HUES64 (cell line): ENCODE data around the gene RSPRY1.

Experiments
- H3K27ac ChIP-seq: 2 replicates; pipeline ENCODE4 v1.7.0; 2013; ENCODE audit warnings: low read depth, low read length, inconsistent platforms
- H3K27me3 ChIP-seq: 2 replicates; pipeline ENCODE4 v1.6.1; 2013; ENCODE audit warnings: mild to moderate bottlenecking, low read length; ENCODE audit not compliant: insufficient read depth
- H3K36me3 ChIP-seq: 2 replicates; pipeline ENCODE4 v1.6.1; 2013; ENCODE audit warnings: mild to moderate bottlenecking, low read length; ENCODE audit not compliant: insufficient read depth
- H3K4me1 ChIP-seq: 2 replicates; pipeline ENCODE4 v1.6.1; 2013; ENCODE audit warnings: mild to moderate bottlenecking, low read length, moderate library complexity; ENCODE audit not compliant: insufficient read depth
- H3K4me3 ChIP-seq: 2 replicates; pipeline ENCODE4 v1.5.1; 2013; ENCODE audit warnings: mild to moderate bottlenecking, low read length, moderate library complexity
- H3K9ac ChIP-seq: 2 replicates; pipeline ENCODE4 v1.6.1; 2013; ENCODE audit warnings: mild to moderate bottlenecking, low read depth, low read length
- H3K9me3 ChIP-seq: 2 replicates; pipeline ENCODE4 v1.6.1; 2013; ENCODE audit warnings: low read depth, low read length; ENCODE audit not compliant: insufficient read depth
- WGBS: fragments of 150-250, 120-280 bp; methylation state at CpG from one replicate; pipeline ENCODE4 v1.1.7; 2013; ENCODE audit warnings: missing lambda C conversion rate; 5-methylcytosine and 5-hydroxymethylcytosine counted together

The RSPRY1 gene

DNA sequence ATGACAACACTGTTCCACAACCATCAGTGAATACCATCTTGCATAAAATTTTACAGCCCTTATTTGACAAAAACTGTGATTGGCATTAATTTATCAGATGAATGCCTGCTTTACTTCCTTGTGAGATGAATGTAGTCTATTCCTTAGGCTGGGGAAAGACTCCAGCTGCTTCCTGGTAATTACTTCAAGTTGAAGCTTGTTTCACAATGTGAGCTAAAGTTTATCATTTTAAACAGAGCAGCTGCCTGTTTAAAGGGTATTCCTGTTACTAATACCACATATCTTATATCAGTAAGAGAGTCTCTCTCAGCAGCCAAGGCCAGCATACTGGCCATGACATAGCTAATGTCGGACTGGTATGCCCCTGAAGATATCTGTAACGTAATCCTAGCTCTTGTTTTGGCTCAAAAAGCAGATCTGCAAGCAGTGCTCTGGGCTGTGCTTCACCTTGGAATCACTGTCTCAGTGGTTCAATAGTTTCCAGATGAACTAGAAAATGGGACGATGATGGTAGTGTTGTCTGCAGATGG, 45.8 kb downstream of the RSPRY1 start:
- Histone ChIP-seq H3K36me3 (peaks cover 97% of the 10 kb centered on the region), H3K9me3 (no peaks in the 10 kb centered on the region), H3K27ac (no peak overlapping the region), H3K27me3 (no peaks in the 10 kb centered on the region), H3K9ac (no peak overlapping the region), H3K4me1 (no peaks in the 10 kb centered on the region; the same call in 1 of the 2 replicates), H3K4me3 (no peak overlapping the region)
- 92% methylated on average over 3 of the region's 3 CpGs for WGBS

DNA sequence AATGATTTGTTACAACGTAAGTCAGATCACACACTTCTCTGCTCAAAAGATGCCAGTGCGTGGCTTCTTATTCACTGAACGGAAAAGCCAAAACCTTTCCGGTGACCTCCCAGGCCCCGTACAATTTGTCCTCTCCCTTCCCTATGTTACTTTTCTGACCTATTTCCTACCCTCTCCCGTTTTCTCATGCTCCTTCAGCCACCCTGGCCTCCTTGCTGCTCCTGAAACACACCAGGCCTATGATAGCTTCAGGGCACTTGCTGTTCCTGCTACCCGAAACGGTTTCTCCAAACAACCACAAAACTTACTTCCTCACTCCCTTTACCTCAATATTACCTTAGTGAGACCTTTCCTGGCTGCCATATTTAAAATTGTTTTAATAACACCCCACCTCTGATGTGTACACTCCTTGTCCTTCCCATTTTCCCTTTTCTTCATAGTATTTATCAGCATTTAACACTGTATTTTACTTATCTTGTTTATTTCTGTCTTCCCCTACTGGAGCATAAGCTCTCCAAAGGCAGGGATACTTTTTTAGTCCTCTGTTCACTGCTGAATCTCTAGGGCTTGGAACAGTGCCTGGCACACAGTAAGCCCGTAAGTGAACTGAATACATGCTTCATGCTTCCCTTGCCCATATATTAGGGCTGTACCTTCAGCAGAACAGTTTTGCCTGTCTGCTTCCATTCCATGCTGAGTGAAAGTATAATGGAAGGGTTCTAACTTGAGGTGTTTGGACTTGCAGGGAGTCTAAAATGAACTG, 48.0 kb downstream of the RSPRY1 start:
- Histone ChIP-seq H3K27me3 (no peaks in the 10 kb centered on the region), H3K27ac (no peak overlapping the region), H3K36me3 (peaks cover 92% of the 10 kb centered on the region), H3K4me1 (no peaks in the 10 kb centered on the region; the same call in 1 of the 2 replicates), H3K4me3 (no peak overlapping the region), H3K9me3 (no peaks in the 10 kb centered on the region), H3K9ac (no peak overlapping the region)
- 94% methylated on average over 9 of the region's 9 CpGs for WGBS

DNA sequence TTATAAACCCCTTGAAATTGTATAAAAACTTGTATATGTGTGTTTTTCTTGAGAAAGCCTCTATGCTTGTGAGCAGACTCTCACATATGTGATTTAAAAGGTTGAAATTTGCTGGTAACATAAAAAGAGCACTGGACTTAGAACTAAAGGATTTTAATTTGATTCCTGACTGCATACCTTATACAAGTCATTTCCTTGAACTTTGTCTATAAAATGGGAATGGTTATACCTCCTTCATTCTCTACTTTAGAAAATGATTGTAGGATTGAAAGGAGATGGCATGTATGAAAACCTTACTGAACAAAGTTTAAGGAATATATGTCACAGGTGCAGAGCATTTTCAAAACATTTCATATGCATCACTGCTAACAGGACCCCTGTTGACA, 48.6 kb downstream of the RSPRY1 start:
- no peak overlapping the region for H3K27ac ChIP-seq
- H3K4me1 ChIP-seq, result no peaks in the 10 kb centered on the region; the same call in 1 of the 2 replicates
- no peaks in the 10 kb centered on the region for H3K27me3 ChIP-seq
- H3K9ac ChIP-seq, result no peak overlapping the region
- no peaks in the 10 kb centered on the region for H3K9me3 ChIP-seq
- peaks cover 95% of the 10 kb centered on the region for H3K36me3 ChIP-seq
- H3K4me3 ChIP-seq, result no peak overlapping the region

DNA sequence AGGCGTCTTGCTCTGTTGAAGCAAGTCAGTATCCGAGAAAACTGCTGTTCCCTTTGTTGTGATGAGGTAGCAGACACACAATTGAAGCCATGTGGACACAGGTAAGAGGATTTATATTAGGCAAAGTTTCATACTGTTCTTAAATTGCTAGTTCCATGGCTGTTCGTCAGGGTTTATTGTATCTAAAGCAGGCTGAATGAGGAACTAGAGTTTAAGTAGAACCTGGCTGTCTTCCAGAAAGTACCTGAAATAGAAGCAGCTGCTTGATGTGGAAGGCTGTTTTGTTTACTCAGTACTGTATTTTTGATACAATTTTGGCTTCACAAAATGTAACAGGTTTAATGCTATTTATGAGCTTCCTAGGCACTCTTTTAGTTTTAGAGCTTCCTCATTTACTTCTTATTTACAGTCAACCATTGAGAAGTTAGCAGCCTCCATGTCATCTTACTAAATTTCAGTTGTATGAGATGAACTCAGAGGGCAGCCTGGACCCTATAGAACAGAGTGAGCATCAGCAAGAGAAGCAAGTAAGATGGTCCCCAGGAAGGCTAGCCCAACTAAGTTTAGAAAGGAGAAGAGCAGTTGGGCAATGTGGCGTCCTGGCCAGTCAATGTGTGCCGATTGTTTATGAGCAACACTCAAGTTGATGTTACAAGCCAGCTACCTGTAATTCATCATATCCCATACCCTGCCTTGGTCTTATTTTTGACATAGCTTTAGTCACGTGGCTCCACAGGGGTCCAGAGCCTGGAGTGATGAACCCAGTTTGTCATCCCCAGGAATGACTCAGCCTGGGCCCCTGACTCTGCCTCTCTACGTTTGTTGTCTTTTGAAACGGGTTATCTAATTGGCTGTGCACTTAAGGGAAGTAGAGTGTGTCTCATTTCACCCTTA, 49.2 kb downstream of the RSPRY1 start:
- H3K9ac ChIP-seq, result no peak overlapping the region
- WGBS, result 87% methylated on average over 7 of the region's 8 CpGs
- no peaks in the 10 kb centered on the region for H3K27me3 ChIP-seq
- peaks cover 94% of the 10 kb centered on the region for H3K36me3 ChIP-seq
- no peak overlapping the region for H3K4me3 ChIP-seq
- H3K9me3 ChIP-seq, result no peaks in the 10 kb centered on the region
- H3K27ac ChIP-seq, result no peak overlapping the region
- no peaks in the 10 kb centered on the region; the same call in 1 of the 2 replicates for H3K4me1 ChIP-seq

DNA sequence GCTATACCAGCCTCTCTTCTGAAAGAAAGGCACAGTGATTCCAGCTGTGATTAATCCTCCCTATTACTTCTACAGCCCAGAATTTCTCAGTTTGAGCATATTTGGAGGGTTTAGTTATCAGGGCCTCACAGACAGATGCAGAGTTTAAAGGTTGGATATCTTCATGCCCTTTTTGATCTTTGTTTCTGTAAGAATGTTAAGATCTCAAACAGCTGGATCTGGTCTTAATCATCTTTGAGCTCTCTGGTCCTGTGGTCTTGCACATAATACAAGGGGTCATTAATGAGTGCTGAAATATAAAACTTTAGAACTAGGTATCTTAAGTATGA, 49.9 kb downstream of the RSPRY1 start:
- H3K36me3 ChIP-seq, result peaks cover 89% of the 10 kb centered on the region
- no peaks in the 10 kb centered on the region; the same call in 1 of the 2 replicates for H3K4me1 ChIP-seq
- H3K27ac ChIP-seq, result no peak overlapping the region
- no peak overlapping the region for H3K4me3 ChIP-seq
- no peak overlapping the region for H3K9ac ChIP-seq
- no peaks in the 10 kb centered on the region for H3K9me3 ChIP-seq
- no peaks in the 10 kb centered on the region for H3K27me3 ChIP-seq

DNA sequence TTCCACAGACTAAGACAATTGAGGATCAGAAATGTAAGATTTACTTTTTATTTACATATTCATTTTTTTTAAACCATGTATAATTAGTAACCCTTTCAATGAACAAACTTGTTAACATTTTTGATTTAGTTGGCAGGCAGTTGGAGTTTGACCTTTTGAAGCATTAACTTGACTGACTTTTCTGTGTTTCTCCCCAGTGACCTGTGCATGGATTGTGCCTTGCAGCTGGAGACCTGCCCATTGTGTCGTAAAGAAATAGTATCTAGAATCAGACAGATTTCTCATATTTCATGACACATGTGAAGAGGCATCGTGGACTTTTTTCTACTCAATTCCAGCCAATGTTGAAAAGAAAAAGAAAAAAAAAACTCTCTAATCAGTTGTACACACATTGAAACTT, 52.6 kb downstream of the RSPRY1 start:
- no peak overlapping the region for H3K27ac ChIP-seq
- WGBS, result 97% methylated on average over 2 of the region's 2 CpGs
- no peaks in the 10 kb centered on the region for H3K27me3 ChIP-seq
- H3K4me1 ChIP-seq, result no peaks in the 10 kb centered on the region; the same call in 1 of the 2 replicates
- H3K9ac ChIP-seq, result no peak overlapping the region
- peaks cover 62% of the 10 kb centered on the region for H3K36me3 ChIP-seq
- H3K4me3 ChIP-seq, result no peak overlapping the region
- H3K9me3 ChIP-seq, result no peaks in the 10 kb centered on the region

DNA sequence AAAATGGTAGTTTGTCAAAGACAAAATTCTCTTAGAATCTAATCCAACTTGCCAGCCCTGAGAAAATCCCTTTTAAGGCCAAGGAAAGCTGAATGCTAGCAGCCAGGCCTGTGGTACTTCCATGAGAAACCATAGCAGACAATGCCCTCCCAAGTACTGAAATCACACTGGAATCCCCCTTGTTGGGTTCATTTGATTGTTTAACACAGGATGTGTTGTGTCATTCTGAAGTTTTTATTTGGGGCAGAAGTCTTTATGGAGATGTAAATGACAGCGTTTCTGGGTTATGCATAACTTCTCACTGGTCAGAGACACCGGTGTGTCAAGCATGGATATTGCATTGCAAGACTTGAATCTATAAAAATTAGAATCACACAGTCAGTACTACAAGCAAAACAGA, 53.0 kb downstream of the RSPRY1 start:
- H3K9me3 ChIP-seq, result no peaks in the 10 kb centered on the region
- 81% methylated on average over 2 of the region's 2 CpGs for WGBS
- H3K9ac ChIP-seq, result no peak overlapping the region
- no peaks in the 10 kb centered on the region; the same call in 1 of the 2 replicates for H3K4me1 ChIP-seq
- peaks cover 58% of the 10 kb centered on the region for H3K36me3 ChIP-seq
- H3K27ac ChIP-seq, result no peak overlapping the region
- no peak overlapping the region for H3K4me3 ChIP-seq
- no peaks in the 10 kb centered on the region for H3K27me3 ChIP-seq

DNA sequence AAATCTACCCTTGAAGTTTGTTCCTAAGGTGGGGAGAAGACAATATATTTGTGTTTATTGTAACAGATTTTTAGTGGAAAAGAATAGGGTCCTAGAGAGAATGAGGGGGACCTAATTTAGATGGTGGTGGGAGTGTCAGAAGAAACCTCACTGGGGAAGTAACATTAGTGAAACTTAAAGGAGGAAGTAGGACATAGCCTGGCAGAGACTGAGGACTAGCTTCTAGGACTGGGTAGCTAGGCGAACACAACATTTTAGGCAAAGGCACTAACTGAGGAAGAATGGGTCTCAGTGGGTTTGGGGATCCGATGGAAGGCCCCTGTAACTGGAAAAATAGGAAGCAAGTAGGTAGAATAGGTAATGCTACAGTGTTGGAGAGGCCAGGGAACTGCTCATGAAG, 54.7 kb downstream of the RSPRY1 start:
- Histone ChIP-seq H3K9me3 (no peaks in the 10 kb centered on the region), H3K4me3 (no peak overlapping the region), H3K9ac (no peak overlapping the region), H3K27me3 (peaks cover 2% of the 10 kb centered on the region; the same call in 1 of the 2 replicates), H3K4me1 (peaks cover 2% of the 10 kb centered on the region; the same call in 1 of the 2 replicates), H3K27ac (no peak overlapping the region), H3K36me3 (peaks cover 40% of the 10 kb centered on the region)
- WGBS, result 91% methylated on average over 2 of the region's 2 CpGs

DNA sequence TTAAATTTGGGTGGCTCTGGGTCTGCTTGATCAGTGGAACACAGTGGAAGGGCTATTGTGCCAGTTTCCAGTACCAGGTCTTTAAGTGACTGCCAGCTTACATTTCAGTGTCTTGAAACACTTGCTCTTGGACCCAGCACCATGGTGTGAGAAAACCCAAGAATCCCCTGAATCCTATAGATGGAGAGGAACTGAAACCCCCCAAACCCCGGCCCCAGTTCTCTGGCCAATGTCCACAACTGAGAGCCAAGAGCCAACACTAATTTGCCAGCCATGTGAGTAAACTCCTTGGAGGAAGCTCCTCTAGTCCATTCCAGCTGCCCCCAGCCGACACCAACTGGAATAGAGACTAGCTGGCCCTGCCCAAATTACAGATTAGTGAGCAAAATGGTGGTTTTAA, 56.5 kb downstream of the RSPRY1 start:
- no peak overlapping the region for H3K27ac ChIP-seq
- peaks cover 6% of the 10 kb centered on the region; the same call in 1 of the 2 replicates for H3K27me3 ChIP-seq
- no peaks in the 10 kb centered on the region for H3K9me3 ChIP-seq
- H3K9ac ChIP-seq, result no peak overlapping the region
- no peak overlapping the region for H3K4me3 ChIP-seq
- 80% methylated on average over 2 of the region's 2 CpGs for WGBS
- H3K36me3 ChIP-seq, result peaks cover 32% of the 10 kb centered on the region
- H3K4me1 ChIP-seq, result peaks cover 6% of the 10 kb centered on the region; the same call in 1 of the 2 replicates

DNA sequence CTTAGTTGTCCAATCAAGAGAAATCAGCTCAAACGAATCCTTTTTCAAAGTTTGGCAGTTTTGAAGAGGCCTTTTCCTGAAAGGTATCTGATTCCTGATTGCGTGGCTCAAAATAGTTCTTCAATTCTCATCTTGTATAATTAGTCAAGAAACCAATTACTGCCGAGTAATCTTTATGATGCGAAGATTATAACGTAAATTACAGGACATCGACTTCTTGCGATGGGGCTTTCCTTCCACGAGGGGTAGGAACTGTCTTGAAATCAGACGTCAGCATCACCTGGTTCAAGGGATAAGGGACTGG, 58.3 kb downstream of the RSPRY1 start:
- Histone ChIP-seq H3K9me3 (no peaks in the 10 kb centered on the region), H3K9ac (peak overlapping the region; percentile 25), H3K4me3 (peak overlapping the region; percentile 66), H3K4me1 (peaks cover 6% of the 10 kb centered on the region; the same call in 1 of the 2 replicates), H3K27me3 (peaks cover 6% of the 10 kb centered on the region; the same call in 1 of the 2 replicates), H3K27ac (0 out of 2 replicates have a peak overlapping the region, but pooled peaks have one; percentile 21), H3K36me3 (peaks cover 25% of the 10 kb centered on the region)
- 25% methylated on average over 9 of the region's 9 CpGs for WGBS
